Lung (tissue), 12 donors: ENCODE measurements around the gene ZRANB3. TPM values are rescaled to one million over a fixed set of nuclear protein-coding genes. Genes with fewer than 3 reads are reported as not detected.

Experiments
- ATAC-seq: fragments of 200-7000 bp; cut with Tn5 transposase; one replicate; pipeline ENCODE4 v1.9.1; 2020; ENCODE audit warnings: moderate number of reproducible peaks; ENCODE audit not compliant: insufficient read depth, low FRiP score
- DNase-seq, 3 donors: peaks; one replicate each; pipeline ENCODE4 v3.0.0-alpha.2; 2013 to 2017
- H3K27ac ChIP-seq, 2 donors: one replicate each; pipeline ENCODE4 v1.5.1; 2013; ENCODE audit warnings: mild to moderate bottlenecking in 2 of 2, moderate library complexity in 2 of 2, control low read depth in 1 of 2, inconsistent platforms in 1 of 2, low read depth in 1 of 2, low read length in 1 of 2
- H3K27me3 ChIP-seq, 3 donors: one replicate each; pipeline ENCODE4 v1.5.1; 2013; ENCODE audit warnings: low read length in 2 of 3; ENCODE audit not compliant: control insufficient read depth in 3 of 3, insufficient read depth in 3 of 3
- H3K36me3 ChIP-seq, 4 donors: one replicate each; pipeline ENCODE4 v1.5.1; 2013; ENCODE audit warnings: low read length in 4 of 4, mild to moderate bottlenecking in 1 of 4, moderate library complexity in 1 of 4; ENCODE audit not compliant: control insufficient read depth in 4 of 4, insufficient read depth in 4 of 4
- H3K4me1 ChIP-seq, 5 donors: one replicate each; pipeline ENCODE4 v1.5.1; 2013; ENCODE audit warnings: low read length in 5 of 5, mild to moderate bottlenecking in 2 of 5, moderate library complexity in 1 of 5; ENCODE audit not compliant: control insufficient read depth in 5 of 5, insufficient read depth in 5 of 5
- H3K4me3 ChIP-seq: one replicate; pipeline ENCODE4 v1.5.1; 2013; ENCODE audit warnings: mild to moderate bottlenecking, control low read depth, moderate library complexity
- H3K9ac ChIP-seq, 2 donors: one replicate each; pipeline ENCODE4 v1.5.1; 2013; ENCODE audit warnings: low read length in 2 of 2, control low read depth in 1 of 2; ENCODE audit not compliant: insufficient read depth in 1 of 2
- H3K9me3 ChIP-seq, 4 donors: one replicate each; pipeline ENCODE4 v1.5.1; 2013; ENCODE audit warnings: low read length in 3 of 4, mild to moderate bottlenecking in 1 of 4, moderate library complexity in 1 of 4; ENCODE audit not compliant: control insufficient read depth in 4 of 4, insufficient read depth in 3 of 4
- WGBS, 2 donors: extraction: QIAGEN DNeasy Blood & Tissue Kit; methylation state at CpG; one replicate each; pipeline ENCODE4 v1.1.7; 2013; 5-methylcytosine and 5-hydroxymethylcytosine counted together
- polyA plus RNA-seq, 2 donors: library from polyadenylated mRNA; stranded (reverse); fragments of 200-250 nt; gene quantifications; one replicate each; pipeline ENCODE4 v1.2.1, GENCODE V29; 2013
- total RNA-seq, 2 donors: library from RNA; depleted of rRNA in 1 of 2; stranded (reverse); fragments of >200 nt in 1 of 2; gene quantifications; one replicate each; pipeline ENCODE4 v1.2.1, GENCODE V29; 2014 to 2021
- TF ChIP-seq, protein P1 (sequence below): IDR thresholded peaks from 2 replicates; pipeline ENCODE4 v1.5.1; 2012; ENCODE audit warnings: mild to moderate bottlenecking; ENCODE audit errors: control extremely low read depth, extremely low read depth
- donor health status: control.
- donor health status: control.
- donor health status: Bipolar disorder and iron deficiency.
- donor health status: healthy.
- donor health status: DM: yes; HTN: yes; CAD: no.

The ZRANB3 gene
- total and polyA plus RNA-seq, 4 donors, result 1.3 to 14.9 (median 3.3) TPM

DNA sequence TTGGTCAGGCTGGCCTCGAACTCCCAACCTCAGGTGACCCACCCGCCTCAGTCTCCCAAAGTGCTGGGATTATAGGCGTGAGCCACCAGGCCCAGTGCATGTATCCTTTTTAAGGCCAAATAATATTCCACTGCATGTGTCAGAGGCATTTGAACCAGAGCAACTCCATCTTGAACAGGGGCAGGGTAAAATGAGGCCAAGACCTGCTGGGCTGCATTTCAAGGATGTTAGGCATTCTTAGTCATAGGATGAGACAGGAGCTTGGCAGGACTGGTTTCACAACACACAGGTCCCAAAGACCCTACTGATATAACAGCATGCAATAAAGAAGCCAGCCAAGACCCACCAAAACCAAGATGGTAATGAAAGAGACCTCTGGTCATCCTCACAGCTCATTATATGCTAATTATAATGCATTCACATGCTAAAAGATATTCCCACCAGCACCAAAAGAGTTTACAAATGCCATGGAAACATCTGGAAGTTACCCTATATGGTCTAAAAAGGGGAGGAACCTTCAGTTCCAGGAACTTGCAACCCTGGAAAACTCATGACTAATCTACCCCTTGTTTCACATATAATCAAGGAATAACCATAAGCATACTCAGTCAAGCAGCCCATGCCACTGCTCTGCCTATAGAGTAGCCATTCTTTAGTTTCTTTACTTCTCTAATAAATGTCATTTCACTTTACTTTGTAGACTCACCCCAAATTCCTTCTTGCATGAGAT lies 274.3 kb downstream of the ZRANB3 start:
- Histone ChIP-seq H3K9ac (no peak overlapping the region), H3K36me3 (no peaks in the 10 kb centered on the region), H3K9me3 (peaks cover 0 to 1% (median 0%) of the 10 kb centered on the region in 4 donors), H3K4me3 (no peak overlapping the region), H3K27ac (no peak overlapping the region), H3K27me3 (no peaks in the 10 kb centered on the region), H3K4me1 (peaks cover 0 to 3% (median 0%) of the 10 kb centered on the region in 5 donors)
- WGBS, 2 donors, result 98% methylated on average over 3 of the region's 3 CpGs
- ATAC-seq (no peak), DNase-seq (no peak)
- TF ChIP-seq, protein P1, sequence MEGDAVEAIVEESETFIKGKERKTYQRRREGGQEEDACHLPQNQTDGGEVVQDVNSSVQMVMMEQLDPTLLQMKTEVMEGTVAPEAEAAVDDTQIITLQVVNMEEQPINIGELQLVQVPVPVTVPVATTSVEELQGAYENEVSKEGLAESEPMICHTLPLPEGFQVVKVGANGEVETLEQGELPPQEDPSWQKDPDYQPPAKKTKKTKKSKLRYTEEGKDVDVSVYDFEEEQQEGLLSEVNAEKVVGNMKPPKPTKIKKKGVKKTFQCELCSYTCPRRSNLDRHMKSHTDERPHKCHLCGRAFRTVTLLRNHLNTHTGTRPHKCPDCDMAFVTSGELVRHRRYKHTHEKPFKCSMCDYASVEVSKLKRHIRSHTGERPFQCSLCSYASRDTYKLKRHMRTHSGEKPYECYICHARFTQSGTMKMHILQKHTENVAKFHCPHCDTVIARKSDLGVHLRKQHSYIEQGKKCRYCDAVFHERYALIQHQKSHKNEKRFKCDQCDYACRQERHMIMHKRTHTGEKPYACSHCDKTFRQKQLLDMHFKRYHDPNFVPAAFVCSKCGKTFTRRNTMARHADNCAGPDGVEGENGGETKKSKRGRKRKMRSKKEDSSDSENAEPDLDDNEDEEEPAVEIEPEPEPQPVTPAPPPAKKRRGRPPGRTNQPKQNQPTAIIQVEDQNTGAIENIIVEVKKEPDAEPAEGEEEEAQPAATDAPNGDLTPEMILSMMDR, result no peak

DNA sequence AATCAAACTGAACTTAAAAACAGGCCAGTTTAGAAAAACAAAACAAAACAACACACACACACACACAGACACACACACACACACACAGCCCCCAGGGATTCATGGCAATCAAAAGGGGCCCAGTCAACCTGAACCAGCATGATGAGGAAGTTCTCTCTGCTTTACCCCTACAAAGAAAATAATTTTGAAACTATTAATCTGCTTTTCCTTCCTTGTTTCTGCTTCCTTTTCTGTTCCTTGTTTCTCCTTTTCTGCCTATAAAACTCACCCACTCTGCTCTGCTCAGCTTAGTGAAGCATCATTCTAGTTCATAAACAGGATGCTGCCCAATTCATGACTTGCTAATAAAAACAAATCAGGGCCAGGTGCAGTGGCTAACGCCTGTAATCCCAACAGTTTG lies 275.8 kb downstream of the ZRANB3 start:
- DNase-seq (no peak), ATAC-seq (no peak)
- H3K9ac ChIP-seq, result no peak overlapping the region
- H3K4me1 ChIP-seq, result peaks cover 0 to 3% (median 0%) of the 10 kb centered on the region in 5 donors
- WGBS, 2 donors, result 70 to 89% methylated on average over 1 of the region's 1 CpG
- TF ChIP-seq, protein P1, result no peak
- no peak overlapping the region for H3K4me3 ChIP-seq
- peaks cover 0 to 8% (median 0%) of the 10 kb centered on the region in 4 donors for H3K9me3 ChIP-seq
- H3K27ac ChIP-seq, result no peak overlapping the region
- peaks cover 0 to 5% (median 0%) of the 10 kb centered on the region in 4 donors for H3K36me3 ChIP-seq
- H3K27me3 ChIP-seq, result no peaks in the 10 kb centered on the region

DNA sequence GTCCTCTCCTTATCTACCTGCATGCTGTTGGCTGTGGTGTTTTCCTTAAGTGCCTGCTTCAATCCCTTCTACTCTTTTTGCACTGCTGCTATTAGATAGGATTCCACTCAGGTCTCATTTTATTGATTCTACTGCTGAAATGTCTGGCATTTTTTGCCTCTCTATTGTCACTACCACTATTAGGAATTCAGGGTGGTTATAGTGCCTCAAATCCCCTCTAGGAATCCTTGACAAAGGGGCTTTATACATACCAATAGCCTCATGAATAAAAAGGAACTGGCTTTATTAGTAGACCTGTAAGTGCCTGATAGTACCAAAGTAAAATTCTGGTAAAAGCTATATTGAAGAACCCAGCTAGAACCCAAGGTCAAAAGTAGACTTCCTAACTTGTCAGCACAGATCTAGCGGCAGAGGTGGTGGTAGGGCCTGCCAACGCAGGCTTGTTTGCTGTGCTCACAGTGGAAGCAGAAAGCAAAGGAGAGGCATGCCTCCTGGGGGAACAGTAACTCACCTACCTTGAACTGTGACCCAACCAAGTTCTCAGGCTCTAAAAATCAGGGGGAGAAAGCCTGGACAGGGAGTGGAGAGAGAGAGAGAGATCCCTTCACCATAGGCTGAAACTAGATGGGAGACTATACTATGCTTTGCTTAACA lies 278.1 kb downstream of the ZRANB3 start:
- Histone ChIP-seq H3K36me3 (peaks cover 0 to 6% (median 0%) of the 10 kb centered on the region in 4 donors), H3K27me3 (no peaks in the 10 kb centered on the region), H3K27ac (no peak overlapping the region), H3K9ac (no peak overlapping the region), H3K4me3 (no peak overlapping the region), H3K9me3 (peaks cover 0 to 8% (median 0%) of the 10 kb centered on the region in 4 donors), H3K4me1 (peaks cover 0 to 3% (median 0%) of the 10 kb centered on the region in 5 donors)
- ATAC-seq, result no peak
- 89 to 94% methylated on average over 2 of the region's 2 CpGs for WGBS, 2 donors
- TF ChIP-seq, protein P1, result no peak
- DNase-seq, result no peak
